Lung (tissue), 12 donors: ENCODE results near the gene PLAAT3. TPM values are rescaled to one million over a fixed set of nuclear protein-coding genes. Genes with fewer than 3 reads are reported as not detected.

ENCODE experiments used
- ATAC-seq: fragments of 200-7000 bp; cut with Tn5 transposase; one replicate; pipeline ENCODE4 v1.9.1; 2020; ENCODE audit warnings: moderate number of reproducible peaks; ENCODE audit not compliant: insufficient read depth, low FRiP score
- DNase-seq, 3 donors: peaks; one replicate each; pipeline ENCODE4 v3.0.0-alpha.2; 2013 to 2017
- H3K27ac ChIP-seq, 2 donors: one replicate each; pipeline ENCODE4 v1.5.1; 2013; ENCODE audit warnings: mild to moderate bottlenecking in 2 of 2, moderate library complexity in 2 of 2, control low read depth in 1 of 2, inconsistent platforms in 1 of 2, low read depth in 1 of 2, low read length in 1 of 2
- H3K27me3 ChIP-seq, 3 donors: one replicate each; pipeline ENCODE4 v1.5.1; 2013; ENCODE audit warnings: low read length in 2 of 3; ENCODE audit not compliant: control insufficient read depth in 3 of 3, insufficient read depth in 3 of 3
- H3K36me3 ChIP-seq, 4 donors: one replicate each; pipeline ENCODE4 v1.5.1; 2013; ENCODE audit warnings: low read length in 4 of 4, mild to moderate bottlenecking in 1 of 4, moderate library complexity in 1 of 4; ENCODE audit not compliant: control insufficient read depth in 4 of 4, insufficient read depth in 4 of 4
- H3K4me1 ChIP-seq, 5 donors: one replicate each; pipeline ENCODE4 v1.5.1; 2013; ENCODE audit warnings: low read length in 5 of 5, mild to moderate bottlenecking in 2 of 5, moderate library complexity in 1 of 5; ENCODE audit not compliant: control insufficient read depth in 5 of 5, insufficient read depth in 5 of 5
- H3K4me3 ChIP-seq: one replicate; pipeline ENCODE4 v1.5.1; 2013; ENCODE audit warnings: mild to moderate bottlenecking, control low read depth, moderate library complexity
- H3K9ac ChIP-seq, 2 donors: one replicate each; pipeline ENCODE4 v1.5.1; 2013; ENCODE audit warnings: low read length in 2 of 2, control low read depth in 1 of 2; ENCODE audit not compliant: insufficient read depth in 1 of 2
- H3K9me3 ChIP-seq, 4 donors: one replicate each; pipeline ENCODE4 v1.5.1; 2013; ENCODE audit warnings: low read length in 3 of 4, mild to moderate bottlenecking in 1 of 4, moderate library complexity in 1 of 4; ENCODE audit not compliant: control insufficient read depth in 4 of 4, insufficient read depth in 3 of 4
- CTCF ChIP-seq: IDR thresholded peaks from 2 replicates; pipeline ENCODE4 v1.5.1; 2012; ENCODE audit warnings: mild to moderate bottlenecking; ENCODE audit errors: control extremely low read depth, extremely low read depth
- WGBS, 2 donors: extraction: QIAGEN DNeasy Blood & Tissue Kit; methylation state at CpG; one replicate each; pipeline ENCODE4 v1.1.7; 2013; 5-methylcytosine and 5-hydroxymethylcytosine counted together
- polyA plus RNA-seq, 2 donors: library from polyadenylated mRNA; stranded (reverse); fragments of 200-250 nt; gene quantifications; one replicate each; pipeline ENCODE4 v1.2.1, GENCODE V29; 2013
- total RNA-seq, 2 donors: library from RNA; depleted of rRNA in 1 of 2; stranded (reverse); fragments of >200 nt in 1 of 2; gene quantifications; one replicate each; pipeline ENCODE4 v1.2.1, GENCODE V29; 2014 to 2021
- donor health status: control.
- donor health status: control.
- donor health status: Bipolar disorder and iron deficiency.
- donor health status: healthy.
- donor health status: DM: yes; HTN: yes; CAD: no.

Gene PLAAT3
- total and polyA plus RNA-seq, 4 donors: 12.7 to 232 (median 89.8) TPM

- ATAC-seq (no peak), DNase-seq (peak in 1 of 3 donors; percentile 4)
- Histone ChIP-seq H3K9me3 (no peaks in the 10 kb centered on the region), H3K4me1 (no peaks in the 10 kb centered on the region), H3K27me3 (no peaks in the 10 kb centered on the region), H3K27ac (no peak overlapping the region), H3K36me3 (peaks cover 0 to 46% (median 2%) of the 10 kb centered on the region in 4 donors), H3K9ac (no peak overlapping the region), H3K4me3 (no peak overlapping the region)
- WGBS, 2 donors: 83 to 89% methylated on average over 4 of the region's 4 CpGs
- peak; percentile 2 for TF ChIP-seq CTCF
Measured at GRCh38 chr11:63592975-63593395, 21.2 kb downstream of the PLAAT3 start.

- no peak for DNase-seq
- Histone ChIP-seq H3K27me3 (no peaks in the 10 kb centered on the region), H3K27ac (no peak overlapping the region), H3K9me3 (no peaks in the 10 kb centered on the region), H3K36me3 (peaks cover 0 to 43% (median 6%) of the 10 kb centered on the region in 4 donors), H3K4me3 (no peak overlapping the region), H3K4me1 (peaks cover 0 to 2% (median 0%) of the 10 kb centered on the region in 5 donors), H3K9ac (no peak overlapping the region)
- 94 to 96% methylated on average over 18 of the region's 18 CpGs for WGBS, 2 donors
- ATAC-seq: no peak
- no peak for TF ChIP-seq CTCF
Measured at GRCh38 chr11:63590024-63590788, 24.0 kb downstream of the PLAAT3 start.

GRCh38 chr11:63589000-63589399, 25.2 kb downstream of the PLAAT3 start:
- H3K27me3 ChIP-seq: no peaks in the 10 kb centered on the region
- H3K4me3 ChIP-seq: no peak overlapping the region
- H3K36me3 ChIP-seq: peaks cover 0 to 44% (median 6%) of the 10 kb centered on the region in 4 donors
- DNase-seq (no peak), ATAC-seq (no peak)
- H3K27ac ChIP-seq: no peak overlapping the region
- H3K9me3 ChIP-seq: no peaks in the 10 kb centered on the region
- H3K4me1 ChIP-seq: peaks cover 0 to 2% (median 0%) of the 10 kb centered on the region in 5 donors
- WGBS, 2 donors: 75 to 83% methylated on average over 3 of the region's 3 CpGs
- no peak overlapping the region for H3K9ac ChIP-seq
- no peak for TF ChIP-seq CTCF
